Stimulated activated CD4-positive, alpha-beta T cell treated with anti-CD3 and anti-CD28 coated beads, Interleukin-4, amount 100 ng/mL, for 48 hours (primary cell): ENCODE results near the gene RRP1.
"Not testable (repeated sequence)": the region's sequence is repeated elsewhere in the genome, so short reads cannot be mapped to it uniquely, and the experiment has no call there.

Experiments used
- DNase-seq, 2 donors: peaks; one replicate each; pipeline ENCODE4 v3.0.0-alpha.2; 2020; ENCODE audit warnings: low read depth in 2 of 2

RRP1 gene

GRCh38 chr21:43836616-43837015 is 47.2 kb downstream of the RRP1 start:
- no peak for DNase-seq

DNA sequence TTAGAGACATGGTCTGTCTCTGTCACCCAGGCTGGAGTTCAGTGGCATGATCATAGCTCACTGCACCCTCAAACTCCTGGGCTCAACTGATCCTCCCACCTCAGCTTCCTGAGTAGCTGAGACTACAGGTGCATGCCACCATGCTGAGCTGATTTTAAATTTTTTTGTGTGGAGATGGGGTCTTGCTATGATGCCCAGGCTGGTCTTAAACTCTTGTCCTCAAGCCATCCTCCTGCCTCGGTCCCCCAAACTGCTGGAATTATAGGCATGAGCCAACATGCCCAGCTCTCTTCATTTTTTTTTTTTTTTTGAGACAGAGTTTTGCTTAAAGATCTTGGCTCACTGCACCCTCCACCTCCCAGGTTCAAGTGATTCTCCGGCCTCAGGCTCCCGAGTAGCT is 50.9 kb downstream of the RRP1 start:
- no peak for DNase-seq

DNA sequence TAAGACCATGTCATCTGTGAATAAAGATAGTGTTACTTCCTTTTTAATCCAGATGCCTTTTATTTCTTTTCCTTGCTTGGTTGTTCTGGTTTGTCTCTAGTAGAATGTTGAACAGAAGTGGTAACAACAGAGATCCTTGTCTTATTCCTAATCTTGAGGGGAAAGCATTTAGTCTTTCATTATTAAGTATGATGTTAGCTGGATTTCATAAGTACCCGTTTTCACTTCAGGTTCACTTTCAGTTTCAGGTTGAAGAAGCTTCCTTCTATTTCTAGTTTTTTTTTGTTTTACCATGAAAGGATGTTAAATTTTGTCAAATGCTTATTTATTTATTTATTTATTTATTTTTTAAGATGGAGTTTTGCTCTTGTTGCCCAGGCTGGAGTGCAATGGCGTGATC is 53.4 kb downstream of the RRP1 start:
- no peak for DNase-seq

- DNase-seq = not testable (repeated sequence)
Measured at GRCh38 chr21:43844906-43845305, 55.5 kb downstream of the RRP1 start.

DNA sequence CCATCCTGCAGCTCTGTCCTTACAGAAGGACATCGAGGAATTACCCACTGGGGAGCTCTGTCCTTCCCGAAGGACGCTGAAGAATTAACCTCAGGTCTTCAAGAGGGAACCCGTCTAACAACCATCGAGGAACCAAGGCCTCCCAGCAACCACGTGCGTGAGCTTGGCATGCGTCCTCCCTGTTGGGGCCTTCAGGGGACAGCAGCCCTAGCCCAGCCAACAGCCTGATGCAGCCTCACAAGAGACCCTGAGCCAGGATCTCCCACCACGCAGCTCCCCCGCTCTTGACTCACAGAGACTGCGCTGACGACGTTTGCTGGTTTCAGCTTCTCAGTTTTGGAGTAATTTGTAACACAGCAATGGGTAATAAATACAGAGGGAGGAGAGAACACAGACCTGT is 56.0 kb downstream of the RRP1 start:
- no peak for DNase-seq

DNA sequence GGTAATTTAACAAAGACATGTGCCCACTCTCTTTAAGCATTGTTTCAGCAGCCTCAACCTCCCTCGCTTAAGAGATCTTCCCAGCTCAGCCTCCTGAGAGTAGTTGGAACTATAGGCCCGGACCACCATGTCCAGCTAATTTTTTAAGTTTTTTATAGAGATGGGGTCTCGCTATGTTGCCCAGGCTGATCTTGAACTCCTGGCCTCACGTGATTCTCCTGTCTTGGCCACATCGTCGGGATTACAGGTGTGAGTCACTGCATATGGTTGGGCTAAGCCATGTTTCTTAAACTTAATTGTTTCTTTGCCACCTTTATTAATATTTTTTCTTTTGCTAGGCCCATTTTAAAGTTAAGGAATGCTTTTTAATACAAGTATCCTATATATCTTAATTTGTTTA is 57.1 kb downstream of the RRP1 start:
- no peak for DNase-seq

DNA sequence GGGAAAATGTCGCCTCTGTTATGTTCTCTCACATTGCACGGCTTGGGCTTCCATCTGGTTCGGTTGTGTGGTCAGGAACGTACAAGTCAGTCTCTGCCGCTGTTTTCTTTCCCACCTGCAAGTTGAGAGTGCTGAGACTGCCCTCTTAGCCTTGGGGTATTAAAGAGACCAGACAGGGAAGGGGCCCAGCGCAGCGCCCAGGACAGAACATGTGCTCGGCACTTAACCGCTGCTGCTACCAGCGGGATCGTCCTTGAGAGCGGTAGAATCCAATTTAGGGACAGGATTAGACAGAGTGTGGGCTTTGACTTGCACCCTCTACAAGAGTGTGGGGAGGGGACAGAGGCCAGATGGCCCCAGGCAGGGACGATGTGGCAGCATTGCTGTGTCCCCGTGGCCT is 57.9 kb downstream of the RRP1 start:
- DNase-seq = no peak

GRCh38 chr21:43848771-43849170 is 59.4 kb downstream of the RRP1 start:
- no peak for DNase-seq

DNA sequence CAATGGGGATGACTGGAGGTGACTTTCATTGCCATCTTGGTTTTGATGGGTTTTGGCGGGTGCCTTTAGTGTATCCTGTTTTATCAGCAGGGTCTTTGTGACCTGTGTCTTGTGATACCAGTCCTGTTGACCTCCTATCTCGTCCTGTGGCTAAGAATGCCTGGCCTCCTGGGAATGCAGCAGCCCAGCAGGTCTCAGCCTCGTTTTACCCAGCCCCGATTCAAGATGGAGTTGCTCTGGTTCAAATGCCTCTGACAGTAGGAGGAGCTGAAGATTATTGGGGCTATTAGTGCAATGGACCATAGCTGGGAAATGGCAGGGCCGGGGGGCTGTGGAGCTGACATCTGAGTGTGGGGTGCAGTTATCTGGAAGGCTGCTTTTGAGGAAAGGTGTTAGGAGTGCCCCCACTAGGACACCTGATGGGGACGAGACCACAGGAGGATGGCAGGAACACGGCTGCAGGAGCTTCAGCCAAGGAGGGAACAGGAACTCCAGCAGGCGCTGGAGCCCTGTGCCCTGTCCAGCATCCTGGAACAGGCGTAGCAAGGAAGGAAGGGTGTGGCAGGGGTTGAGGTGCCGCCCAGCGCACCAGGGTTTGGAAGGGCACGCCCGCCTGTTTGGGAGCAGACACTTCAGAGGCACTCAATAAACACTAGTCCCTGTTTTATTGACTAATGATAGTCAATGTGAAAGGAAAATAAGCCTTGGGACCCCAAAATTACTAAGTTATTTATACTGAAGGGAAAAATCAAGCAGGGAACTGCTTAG is 60.3 kb downstream of the RRP1 start:
- no peak for DNase-seq

- no peak for DNase-seq
Measured at GRCh38 chr21:43850728-43851295, 61.4 kb downstream of the RRP1 start.

GRCh38 chr21:43851593-43851992 is 62.2 kb downstream of the RRP1 start:
- DNase-seq = no peak

DNA sequence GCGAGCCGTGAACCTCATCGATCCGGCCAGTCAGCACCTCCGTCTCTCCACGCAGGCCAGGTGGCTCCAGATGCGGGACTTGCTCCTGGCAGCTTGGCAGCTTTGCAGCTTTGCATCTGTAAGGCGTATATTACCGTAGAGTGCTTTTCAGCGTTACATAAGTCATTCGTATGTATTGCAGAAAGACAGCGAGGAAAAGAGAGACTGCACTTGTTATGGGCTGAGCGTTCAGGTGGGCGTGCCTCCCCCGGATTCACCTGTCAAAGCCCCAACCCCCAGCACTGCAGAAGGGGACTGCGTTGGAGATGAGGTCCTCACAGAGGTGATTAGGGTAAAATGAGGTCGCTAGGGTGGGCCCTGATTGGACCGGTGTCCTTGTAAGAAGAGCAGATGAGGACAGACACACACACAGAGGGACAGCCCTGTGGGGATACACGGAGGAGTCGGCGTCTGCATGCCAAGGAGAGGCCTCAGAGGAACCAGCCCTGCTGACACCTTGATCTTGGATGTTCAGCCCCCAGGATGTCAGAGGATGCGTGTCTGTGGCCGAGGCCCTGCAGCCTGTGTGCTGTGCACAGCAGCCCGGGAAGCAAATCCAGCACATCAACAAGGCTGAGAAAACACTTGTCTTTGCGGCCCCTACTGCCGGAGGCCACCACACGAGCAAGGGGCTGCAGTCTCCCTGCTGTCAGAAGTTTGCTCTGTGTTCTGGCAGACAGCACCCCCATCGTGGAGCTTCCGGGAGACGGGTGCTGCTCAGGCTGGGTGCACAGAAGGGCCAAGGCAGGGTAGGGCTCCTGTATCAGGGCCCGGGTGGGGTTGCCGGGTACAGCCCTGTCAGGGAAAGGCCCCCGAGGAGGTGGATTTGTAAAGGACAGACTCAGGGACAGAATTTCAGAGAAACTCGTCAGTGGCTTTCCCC is 64.7 kb downstream of the RRP1 start:
- DNase-seq = no peak
